Kasumi-1 (cell line): Measurements from ENCODE around the gene PAOX.
A peak's percentile ranks its signal among the peaks of the same experiment; 100 is the strongest.

Source experiments
- DNase-seq, 2 experiments: peaks; one replicate each; lab custom pipeline; 2025; lab: John Stamatoyannopoulos, UW

PAOX gene

GRCh38 chr10:133379152-133379800 is at the start of gene PAOX:
Gene PAOX (plus strand): TSS chr10:133379262. CDS start chr10:133379317, 55 bp downstream.
- no peak for DNase-seq

- peak; percentile 90 for DNase-seq
Observed at GRCh38 chr10:133329491-133330202, 49.4 kb upstream of the PAOX start.

GRCh38 chr10:133332936-133333699 is 45.9 kb upstream of the PAOX start:
- no peak for DNase-seq

- no peak for DNase-seq
Observed at GRCh38 chr10:133334503-133335245, 44.4 kb upstream of the PAOX start.

GRCh38 chr10:133335246-133336117 is 43.6 kb upstream of the PAOX start:
- DNase-seq, result no peak

GRCh38 chr10:133336118-133336576 is 42.9 kb upstream of the PAOX start:
- no peak for DNase-seq

GRCh38 chr10:133336577-133337369 is 42.3 kb upstream of the PAOX start, which contains the start of gene CALY:
Gene CALY (minus strand): TSS chr10:133336896. CDS start chr10:133328989, 7,907 bp downstream.
- no peak for DNase-seq

GRCh38 chr10:133337370-133337725 is 41.7 kb upstream of the PAOX start:
- no peak for DNase-seq

- no peak for DNase-seq
Observed at GRCh38 chr10:133338080-133339071, 40.7 kb upstream of the PAOX start.

GRCh38 chr10:133339708-133340380 is 39.2 kb upstream of the PAOX start:
- no peak for DNase-seq

- no peak for DNase-seq
Observed at GRCh38 chr10:133341983-133342382, 37.1 kb upstream of the PAOX start.

GRCh38 chr10:133342942-133343341 is 36.1 kb upstream of the PAOX start:
- no peak for DNase-seq

GRCh38 chr10:133343558-133343957 is 35.5 kb upstream of the PAOX start:
- DNase-seq, result no peak

- DNase-seq, result no peak
Observed at GRCh38 chr10:133344236-133344635, 34.8 kb upstream of the PAOX start.

GRCh38 chr10:133346413-133346812 is 32.6 kb upstream of the PAOX start:
- no peak for DNase-seq

- no peak for DNase-seq
Observed at GRCh38 chr10:133347710-133348517, 31.1 kb upstream of the PAOX start.

- DNase-seq, result no peak
Observed at GRCh38 chr10:133349160-133349568, 29.9 kb upstream of the PAOX start.
